ELF-1 (cell line): ENCODE results near the gene PDZRN3.
A peak's percentile ranks its signal among the peaks of the same experiment; 100 is the strongest.

Experiments
- DNase-seq: peaks from one replicate; pipeline ENCODE4 v3.0.0-alpha.2; 2016; ENCODE audit warnings: low read depth, low spot score

The PDZRN3 gene

DNA sequence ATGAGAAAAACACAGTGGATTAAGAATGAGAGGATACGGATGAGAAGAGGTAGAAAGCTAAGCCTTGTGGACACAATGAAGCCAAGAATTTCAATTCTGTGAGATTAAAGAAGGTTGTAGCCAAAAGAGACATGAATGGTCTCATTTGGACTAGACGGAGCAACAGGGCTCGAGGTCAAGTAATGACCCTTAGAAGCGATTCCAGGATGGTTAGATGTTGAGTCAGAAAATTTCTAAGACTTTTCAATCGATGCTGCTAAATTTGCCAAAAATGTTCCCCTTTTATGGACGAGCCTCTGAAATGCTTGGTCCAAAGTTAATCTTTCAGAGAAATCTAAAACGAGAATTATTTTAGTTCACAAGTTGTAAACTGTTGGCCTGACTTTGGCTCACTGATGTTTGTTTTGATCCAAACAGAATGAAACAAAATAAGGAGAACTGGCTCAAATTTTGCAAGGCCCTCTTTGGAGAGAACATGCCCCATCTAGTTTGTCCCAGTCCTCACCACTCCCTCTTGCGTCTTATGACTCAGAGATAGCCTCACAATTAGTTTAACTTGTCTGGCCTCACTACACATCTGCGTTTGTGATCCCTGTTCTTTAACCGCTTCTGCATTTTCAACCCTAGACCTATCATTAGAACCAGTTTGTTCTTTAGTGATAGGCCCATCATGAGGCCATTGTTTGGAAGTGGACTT lies 235.5 kb downstream of the PDZRN3 start:
- no peak for DNase-seq

DNA sequence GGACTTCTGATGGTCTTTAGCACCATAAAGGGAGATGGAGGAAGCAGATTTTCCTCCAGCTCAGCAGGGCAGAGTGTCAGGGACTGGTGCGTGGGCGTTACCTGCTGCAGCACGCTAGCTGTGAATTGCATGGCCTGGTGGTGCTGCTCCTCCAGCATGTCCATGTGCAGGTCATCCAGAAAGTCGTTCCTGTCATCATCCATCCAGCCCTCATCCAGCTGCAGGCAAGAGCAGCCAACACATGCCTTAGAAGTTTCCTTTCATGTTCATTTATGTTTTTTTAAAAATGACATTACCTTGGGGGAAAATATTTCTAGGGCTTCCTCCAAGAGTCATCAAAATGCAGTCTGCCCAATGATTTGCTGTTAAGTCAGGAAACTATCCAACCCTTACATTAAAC lies 239.2 kb downstream of the PDZRN3 start:
- DNase-seq = no peak

DNA sequence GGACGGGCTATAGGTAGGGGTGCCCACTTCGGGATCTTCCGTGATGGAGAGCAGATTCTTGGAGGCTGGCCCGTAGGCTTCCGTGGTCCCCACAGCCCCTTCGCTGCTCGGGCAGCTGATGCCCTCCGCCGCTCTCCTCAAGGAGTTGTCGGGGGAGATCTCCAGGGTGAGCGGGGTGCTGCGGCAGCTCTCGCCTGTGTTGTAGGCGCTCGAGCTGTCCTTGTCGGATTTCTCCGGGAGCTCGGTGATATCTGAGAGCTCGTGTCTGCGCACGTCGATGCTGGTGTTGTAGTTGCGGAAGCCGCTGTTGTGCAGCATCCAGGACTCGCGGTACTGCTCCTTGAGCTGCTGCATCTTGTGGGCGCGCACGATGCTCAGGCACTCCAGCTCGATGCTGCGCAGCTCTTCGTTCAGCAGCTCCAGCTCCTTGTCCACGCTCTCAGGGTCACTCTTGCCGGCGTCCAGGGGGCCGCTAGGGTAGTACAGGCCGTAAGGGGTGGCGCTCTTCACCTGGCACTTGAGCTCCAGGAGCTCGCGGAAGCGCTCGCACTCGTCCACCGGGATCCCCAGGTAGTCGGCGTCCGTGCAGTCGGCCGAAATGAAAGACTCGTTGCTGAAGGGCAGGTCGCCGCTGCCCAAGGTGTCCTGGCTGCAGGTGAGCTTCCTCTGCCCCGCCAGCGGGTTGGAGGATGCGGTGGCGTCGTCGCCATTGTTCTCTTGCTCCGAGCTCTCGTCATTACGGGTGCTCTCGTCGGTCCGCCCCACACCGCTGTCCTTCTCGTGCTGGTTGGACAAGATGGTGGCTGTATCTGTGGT lies 240.4 kb downstream of the PDZRN3 start:
- DNase-seq = no peak

GRCh38 chr3:73383470-73384049 lies 241.2 kb downstream of the PDZRN3 start:
- DNase-seq = no peak

DNA sequence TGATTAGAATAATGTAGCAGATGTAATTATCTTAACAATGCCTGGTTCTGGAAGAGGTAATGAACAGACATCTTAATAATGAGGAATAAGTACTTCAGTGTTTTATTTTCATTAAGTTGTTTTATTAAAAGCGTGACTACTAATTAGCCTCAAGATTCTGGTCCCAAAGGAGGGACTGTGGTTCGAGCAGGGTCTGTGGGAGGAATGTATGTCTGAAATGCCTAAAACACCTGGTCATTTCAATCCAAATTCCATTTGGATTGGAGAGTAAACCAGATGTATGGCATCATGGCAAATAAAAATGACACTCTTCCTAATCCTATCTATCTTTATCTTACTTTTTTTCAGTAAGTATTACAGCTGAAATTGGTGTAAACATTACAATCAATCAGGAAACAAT lies 243.2 kb downstream of the PDZRN3 start:
- no peak for DNase-seq

GRCh38 chr3:73380735-73381532 lies 243.8 kb downstream of the PDZRN3 start:
- DNase-seq = no peak

- no peak for DNase-seq
Measured at GRCh38 chr3:73379465-73379864, 245.3 kb downstream of the PDZRN3 start.

DNA sequence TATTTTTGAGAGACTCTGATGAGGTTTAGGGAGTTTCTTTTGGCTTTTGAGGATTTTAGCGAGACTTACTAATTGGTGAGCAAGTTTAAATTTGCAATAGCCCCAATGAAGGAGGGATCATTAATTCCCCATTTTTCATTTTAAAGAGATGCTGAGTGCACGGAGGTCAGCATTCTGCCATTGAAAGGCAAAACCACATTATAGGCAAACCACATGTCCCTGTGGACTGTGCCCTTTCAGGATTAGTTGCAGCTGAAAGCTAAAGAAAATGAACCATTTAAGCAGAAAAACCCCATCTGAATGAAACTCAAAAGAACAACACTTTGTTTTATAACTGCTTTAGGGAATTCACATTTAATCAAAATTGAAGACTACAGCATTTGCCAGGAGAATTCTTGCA lies 246.5 kb downstream of the PDZRN3 start:
- DNase-seq = no peak

GRCh38 chr3:73365756-73366397 lies 258.9 kb downstream of the PDZRN3 start:
- DNase-seq = no peak

DNA sequence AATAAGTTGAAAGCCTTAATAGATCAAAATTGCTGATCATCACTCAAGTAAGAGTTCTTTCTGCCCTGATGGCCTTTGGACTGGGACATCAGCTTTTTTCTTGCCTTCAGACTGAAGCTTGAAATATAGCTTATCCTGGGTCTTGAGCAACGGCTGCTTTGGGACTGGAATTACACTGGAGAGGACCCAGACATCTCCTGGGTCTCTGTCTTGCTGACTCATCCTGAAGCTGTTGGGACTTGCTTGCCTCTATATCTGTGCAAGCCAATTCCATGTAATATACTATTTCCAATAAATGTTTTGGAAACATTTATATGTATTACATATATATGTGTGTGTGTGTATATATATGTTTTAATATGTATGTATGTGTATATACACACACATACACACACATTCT lies 260.2 kb downstream of the PDZRN3 start:
- DNase-seq = no peak

DNA sequence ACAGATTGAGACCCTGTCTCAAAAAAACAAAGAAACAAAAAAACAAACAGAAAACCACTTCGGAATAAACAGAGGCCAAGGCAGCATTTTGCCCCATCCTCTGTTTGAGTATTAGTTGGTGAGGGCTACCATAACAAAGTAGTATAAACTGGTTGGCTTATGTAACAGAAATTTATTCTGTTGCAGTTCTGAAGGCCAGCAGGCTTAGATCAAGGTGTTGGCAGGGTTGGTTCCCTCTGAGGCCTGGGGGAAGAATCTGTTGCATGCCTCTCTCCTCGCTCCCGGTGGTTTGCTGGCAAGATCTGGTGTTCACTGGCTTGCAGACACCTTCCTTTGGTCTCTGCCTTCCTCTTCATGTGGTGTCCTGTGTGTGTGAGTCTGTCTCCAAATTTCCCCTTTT lies 261.6 kb downstream of the PDZRN3 start:
- no peak for DNase-seq

GRCh38 chr3:73361591-73361990 lies 263.1 kb downstream of the PDZRN3 start:
- peak; percentile 33 for DNase-seq

- DNase-seq = peak; percentile 10
Measured at GRCh38 chr3:73353649-73354217, 271.0 kb downstream of the PDZRN3 start.

DNA sequence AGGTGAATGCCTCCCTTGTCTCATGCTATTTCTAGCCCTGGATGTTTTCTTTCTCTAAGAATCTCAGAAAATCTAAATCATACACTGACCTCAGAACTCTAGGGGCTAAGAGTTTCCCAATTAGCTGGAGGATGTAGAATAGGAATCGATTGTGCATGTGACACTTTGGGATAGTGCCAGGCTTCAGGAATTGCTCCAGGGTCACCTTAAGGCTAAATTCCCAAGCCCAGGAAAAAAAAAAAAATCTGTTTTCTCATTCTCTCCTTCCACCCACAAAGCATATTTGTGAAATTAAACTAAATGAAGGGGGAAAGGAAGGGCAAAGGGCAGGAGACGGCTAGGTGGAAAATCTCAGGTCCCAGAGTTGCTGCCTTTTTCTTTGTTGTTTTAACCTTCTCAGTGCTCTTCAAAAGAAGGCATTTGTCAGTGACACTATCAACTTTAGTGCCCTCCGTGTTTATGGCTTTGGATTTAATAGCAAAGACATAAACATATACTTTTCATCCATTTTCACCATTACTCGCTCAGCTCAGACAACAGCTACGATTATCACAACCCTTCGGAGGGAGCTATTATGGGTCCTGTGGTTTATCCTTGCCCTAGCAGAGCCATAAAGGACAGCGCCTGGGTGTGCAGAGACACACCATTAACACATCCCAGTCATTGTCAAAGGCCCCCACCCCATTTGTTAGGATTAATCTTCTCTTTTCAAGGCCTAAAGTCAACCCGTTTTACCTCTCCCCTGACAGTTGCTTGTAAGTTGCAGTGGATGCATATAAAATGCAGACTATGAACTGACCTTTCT lies 271.7 kb downstream of the PDZRN3 start:
- DNase-seq = no peak

GRCh38 chr3:73351423-73352071 lies 273.2 kb downstream of the PDZRN3 start:
- no peak for DNase-seq

DNA sequence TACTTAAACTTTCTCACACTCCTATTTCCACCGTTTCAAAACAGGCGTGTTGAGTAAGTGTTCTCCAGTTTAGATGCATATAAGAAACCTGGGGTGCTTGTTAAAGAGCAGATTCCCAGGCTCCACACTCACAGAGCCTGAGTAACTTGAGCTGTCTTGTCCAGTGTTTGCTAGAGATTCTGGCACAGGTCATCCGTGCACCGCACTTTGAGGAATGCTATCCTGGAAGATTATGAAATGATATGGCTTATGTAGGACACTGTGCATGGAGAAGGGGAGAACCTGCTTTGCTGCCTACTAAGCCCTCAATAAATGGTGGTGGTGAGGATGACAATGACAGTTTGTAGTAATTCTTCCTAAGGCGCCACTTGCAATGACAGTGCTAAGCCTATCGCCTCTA lies 273.7 kb downstream of the PDZRN3 start:
- DNase-seq = no peak

GRCh38 chr3:73349657-73350056 lies 275.1 kb downstream of the PDZRN3 start:
- no peak for DNase-seq

- no peak for DNase-seq
Measured at GRCh38 chr3:73342077-73342476, 282.7 kb downstream of the PDZRN3 start.

GRCh38 chr3:73341272-73341935 lies 283.3 kb downstream of the PDZRN3 start:
- DNase-seq = no peak
